ENCODE data around the gene OR13D1. TPM values are rescaled to one million over a fixed set of nuclear protein-coding genes. Genes with fewer than 3 reads are reported as not detected.
"Not testable (repeated sequence)": the region's sequence is repeated elsewhere in the genome, so short reads cannot be mapped to it uniquely, and the experiment has no call there.

Gene OR13D1
- total RNA-seq, 1 donor from 2014 or later, result not detected

- Histone ChIP-seq H3K36me3 (no peaks in the 10 kb centered on the region), H3K4me1 (no peaks in the 10 kb centered on the region), H3K27ac (no peak overlapping the region), H3K27me3 (no peaks in the 10 kb centered on the region), H3K4me3 (no peak overlapping the region), H3K9me3 (no peaks in the 10 kb centered on the region)
- no peak for TF ChIP-seq CTCF (IDR thresholded peaks at IDR 0.05)
- DNase-seq (ENCODE audit: low spot score in 2 of 2), result no peak
- intact Hi-C loops (cut with DNase I), result no loop called here
These were observed 6.0 kb downstream of the OR13D1 start for GRCh38 chr9:104700306-104700705.

- DNase-seq (ENCODE audit: low spot score in 2 of 2); H3K36me3 ChIP-seq; H3K9me3 ChIP-seq; H3K27me3 ChIP-seq; H3K27ac ChIP-seq; H3K4me1 ChIP-seq; H3K4me3 ChIP-seq; intact Hi-C loops (cut with DNase I): not testable (repeated sequence)
These were observed 14.4 kb downstream of the OR13D1 start for GRCh38 chr9:104708737-104709136.

- H3K4me1 ChIP-seq, result no peaks in the 10 kb centered on the region
- no peaks in the 10 kb centered on the region for H3K27me3 ChIP-seq
- no peaks in the 10 kb centered on the region for H3K9me3 ChIP-seq
- intact Hi-C loops (cut with DNase I), result no loop called here
- no peaks in the 10 kb centered on the region for H3K36me3 ChIP-seq
- TF ChIP-seq CTCF (IDR thresholded peaks at IDR 0.05), result no peak
- H3K27ac ChIP-seq, result no peak overlapping the region
- no peak for DNase-seq (ENCODE audit: low spot score in 2 of 2)
- no peak overlapping the region for H3K4me3 ChIP-seq
These were observed 17.3 kb downstream of the OR13D1 start for GRCh38 chr9:104711604-104712003.

GRCh38 chr9:104725014-104725413 lies 30.7 kb downstream of the OR13D1 start:
- H3K36me3 ChIP-seq, result no peaks in the 10 kb centered on the region
- no peak overlapping the region for H3K4me3 ChIP-seq
- H3K4me1 ChIP-seq, result no peaks in the 10 kb centered on the region
- H3K27me3 ChIP-seq, result no peaks in the 10 kb centered on the region
- peaks cover 0 to 2% of the 10 kb centered on the region in 2 donors for H3K9me3 ChIP-seq
- TF ChIP-seq CTCF (IDR thresholded peaks at IDR 0.05), result no peak
- H3K27ac ChIP-seq, result no peak overlapping the region
- no peak for DNase-seq (ENCODE audit: low spot score in 2 of 2)
- intact Hi-C loops (cut with DNase I), result no loop called here

- Histone ChIP-seq H3K27ac (no peak overlapping the region), H3K9me3 (no peaks in the 10 kb centered on the region), H3K27me3 (no peaks in the 10 kb centered on the region), H3K4me1 (no peaks in the 10 kb centered on the region), H3K4me3 (no peak overlapping the region), H3K36me3 (no peaks in the 10 kb centered on the region)
- intact Hi-C loops (cut with DNase I), result no loop called here
- DNase-seq (ENCODE audit: low spot score in 2 of 2), result no peak
- TF ChIP-seq CTCF (IDR thresholded peaks at IDR 0.05), result no peak
These were observed 44.1 kb downstream of the OR13D1 start for GRCh38 chr9:104738452-104738851.

- intact Hi-C loops (cut with DNase I), result no loop called here
- no peak overlapping the region for H3K27ac ChIP-seq
- H3K9me3 ChIP-seq, result no peaks in the 10 kb centered on the region
- no peaks in the 10 kb centered on the region for H3K4me1 ChIP-seq
- H3K27me3 ChIP-seq, result no peaks in the 10 kb centered on the region
- no peak overlapping the region for H3K4me3 ChIP-seq
- no peak for TF ChIP-seq CTCF (IDR thresholded peaks at IDR 0.05)
- DNase-seq (ENCODE audit: low spot score in 2 of 2), result no peak
- H3K36me3 ChIP-seq, result no peaks in the 10 kb centered on the region
These were observed 46.3 kb downstream of the OR13D1 start for GRCh38 chr9:104740621-104741020.
